ENCODE results near the gene SWSAP1. TPM values are rescaled to one million over a fixed set of nuclear protein-coding genes. Genes with fewer than 3 reads are reported as not detected.

SWSAP1 gene
- total RNA-seq, 1 experiment from 2014 or later: 2.4 TPM

- no peak for DNase-seq (ENCODE audit: low read depth)
Measured at GRCh38 chr19:11408591-11408990, 34.1 kb downstream of the SWSAP1 start.

- peak; percentile 82 for DNase-seq (ENCODE audit: low read depth)
Measured at GRCh38 chr19:11410682-11411081, 36.2 kb downstream of the SWSAP1 start.

DNA sequence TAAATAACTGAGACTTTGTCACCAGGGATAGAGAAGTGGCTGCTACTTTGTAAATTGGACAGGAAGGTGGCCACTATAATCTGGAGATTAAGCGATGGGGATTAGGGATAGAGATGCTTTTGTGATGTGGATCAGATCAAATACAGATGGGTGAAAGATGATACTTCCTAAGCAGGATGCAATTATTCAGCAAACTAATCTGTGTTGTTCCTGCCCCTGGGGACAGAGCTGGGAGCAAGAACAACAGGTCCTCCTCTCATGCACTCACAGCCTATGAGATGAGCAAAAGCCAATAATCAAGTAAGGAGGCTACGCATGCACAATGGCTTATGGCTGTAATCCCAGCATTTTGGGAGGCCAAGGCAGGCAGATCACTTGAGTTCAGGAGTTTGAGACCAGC is 40.1 kb downstream of the SWSAP1 start:
- DNase-seq (ENCODE audit: low read depth): no peak

- no peak for DNase-seq (ENCODE audit: low read depth)
Measured at GRCh38 chr19:11416346-11417052, 42.0 kb downstream of the SWSAP1 start.

GRCh38 chr19:11418094-11418548 is 43.7 kb downstream of the SWSAP1 start:
- no peak for DNase-seq (ENCODE audit: low read depth)

DNA sequence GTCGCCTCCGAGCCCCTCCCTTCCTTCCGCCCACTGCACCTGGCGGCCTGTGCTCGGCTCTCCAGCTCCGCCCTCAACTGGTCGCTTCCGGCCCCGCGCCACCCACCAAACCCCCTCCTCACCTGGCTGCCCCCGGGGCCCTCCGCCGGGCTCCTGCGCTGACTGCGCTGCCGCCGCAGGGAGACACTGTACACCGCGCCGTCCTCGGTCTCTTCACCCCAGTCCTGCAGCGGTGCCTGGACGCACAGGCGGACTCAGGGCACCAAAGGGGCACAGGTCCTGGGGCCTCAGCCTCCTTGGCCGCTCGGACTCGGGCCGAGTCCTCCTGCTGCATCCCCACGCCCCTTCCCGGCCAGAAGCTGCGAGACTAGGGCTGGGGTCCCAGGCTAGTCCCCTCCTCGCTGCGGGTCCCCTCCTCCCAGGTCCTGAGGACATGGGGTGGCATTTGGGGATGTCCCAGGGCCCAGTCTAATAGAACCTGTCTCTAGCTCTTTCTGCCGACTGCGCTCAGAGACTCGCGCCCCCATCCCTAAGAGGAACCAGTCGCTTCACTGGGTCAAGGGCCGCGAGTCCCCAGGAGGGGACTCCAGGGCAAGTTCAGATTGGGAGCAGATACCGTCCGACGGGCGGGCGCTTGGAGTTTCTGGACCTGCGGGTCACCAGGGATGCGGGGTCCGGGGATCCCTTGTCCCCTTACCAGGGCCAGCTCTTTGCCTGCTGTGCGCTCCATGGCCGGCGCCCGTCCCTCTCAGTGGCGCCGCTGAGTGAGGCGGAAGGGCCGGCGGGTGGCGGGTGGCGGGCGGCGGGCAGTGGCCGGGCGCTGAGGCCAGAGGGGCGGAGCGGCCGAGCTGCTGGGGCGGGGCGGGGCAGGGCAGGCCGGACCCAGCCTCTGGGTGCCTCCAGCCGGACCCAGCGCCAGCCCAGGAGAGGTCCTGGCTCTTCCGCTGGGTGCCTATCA is 44.4 kb downstream of the SWSAP1 start, which contains the start of gene RGL3:
Gene RGL3, minus strand, starts transcription at position 766 of the 958 bp plus-strand sequence. Its CDS starts 36 bp downstream, at position 730.
- DNase-seq (ENCODE audit: low read depth): peak; percentile 49

- peak; percentile 51 for DNase-seq (ENCODE audit: low read depth)
Measured at GRCh38 chr19:11420429-11421370, 46.2 kb downstream of the SWSAP1 start.

- peak; percentile 20 for DNase-seq (ENCODE audit: low read depth)
Measured at GRCh38 chr19:11421371-11422098, 47.1 kb downstream of the SWSAP1 start.

DNA sequence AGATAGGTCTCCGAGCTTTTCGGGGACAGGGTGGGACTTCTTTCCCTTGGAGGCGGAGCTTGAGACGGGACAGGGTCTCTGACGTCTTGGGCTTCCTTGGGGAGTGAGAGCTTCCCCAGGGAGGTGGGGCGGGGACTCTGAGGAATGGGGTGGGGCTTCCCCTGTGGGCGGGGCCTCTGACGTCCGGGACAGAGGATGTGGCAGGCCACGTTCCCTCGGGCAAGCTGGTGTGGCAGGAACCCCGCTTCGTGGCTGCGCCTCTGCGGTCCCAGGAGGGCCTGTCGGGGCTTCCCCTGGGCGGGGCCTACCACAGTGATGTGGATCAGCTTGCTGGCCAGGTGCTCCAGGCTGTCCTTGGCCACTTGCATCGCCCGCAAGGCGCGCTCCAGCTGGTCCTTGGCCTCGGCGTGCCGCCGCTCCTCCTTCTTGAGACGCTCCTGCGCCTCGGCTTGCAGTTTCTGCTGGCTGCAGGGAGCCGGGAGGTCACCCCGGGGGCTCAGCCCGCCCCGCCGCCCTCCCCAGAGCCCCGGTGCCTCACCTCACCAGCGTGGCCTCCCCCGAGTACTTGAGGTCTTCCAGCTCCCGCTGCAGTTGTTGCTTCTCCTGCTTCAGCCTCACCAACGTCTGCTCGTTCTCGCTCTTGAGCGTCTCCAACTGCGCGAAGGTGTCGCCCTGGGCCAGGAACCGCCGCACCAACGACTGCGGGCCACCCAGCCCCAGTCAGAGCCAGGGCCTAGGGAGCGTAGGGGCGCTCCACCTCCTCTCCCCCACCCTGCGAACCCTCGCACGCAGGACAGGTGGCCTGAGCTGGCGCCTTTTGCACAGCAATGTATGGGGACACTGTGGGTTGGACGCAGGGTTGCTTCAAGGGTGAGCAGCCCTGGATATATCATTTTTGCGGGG is 47.9 kb downstream of the SWSAP1 start:
- DNase-seq (ENCODE audit: low read depth): no peak

DNA sequence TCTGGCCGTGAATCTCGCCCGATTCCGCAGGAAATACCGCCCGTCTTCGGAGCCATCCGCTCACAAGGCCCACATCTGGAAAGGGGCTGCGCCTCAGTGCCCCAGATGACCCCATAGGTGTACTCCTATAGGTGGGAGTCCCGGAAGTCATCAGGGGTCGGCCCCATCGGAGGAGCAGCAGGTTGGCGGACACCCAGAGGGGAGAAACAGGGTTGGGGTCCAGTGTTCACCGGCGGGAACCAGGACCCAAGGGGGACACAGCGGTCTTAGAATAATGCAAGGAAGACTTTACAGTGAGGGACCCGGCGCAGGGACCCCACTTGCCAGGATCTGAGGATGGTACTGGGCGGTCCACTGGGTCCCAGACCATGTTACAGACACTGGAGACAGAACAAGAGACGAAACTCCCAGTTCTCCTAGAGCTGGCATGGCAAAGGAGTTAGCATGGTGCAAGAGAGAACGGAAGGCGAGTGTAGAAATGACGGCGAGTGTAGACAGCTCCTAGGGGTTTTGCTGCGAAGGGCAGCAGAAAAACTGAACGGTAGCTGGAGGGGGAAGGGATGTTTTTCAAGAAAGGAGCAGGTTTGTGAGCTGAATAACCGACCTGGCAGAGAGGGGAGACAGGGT is 48.8 kb downstream of the SWSAP1 start:
- DNase-seq (ENCODE audit: low read depth): no peak

- no peak for DNase-seq (ENCODE audit: low read depth)
Measured at GRCh38 chr19:11423791-11424181, 49.3 kb downstream of the SWSAP1 start.

Other genes with a start within 250 kb of the SWSAP1 start
- 55.4 and 64.4 TPM in 2 replicates for gene SPC24, start 218.9 kb upstream of the SWSAP1 start, total RNA-seq (2014; rRNA removed; shearing (Covaris generic))
- gene KANK2, start 177.1 kb upstream of the SWSAP1 start, total RNA-seq (2014; rRNA removed; shearing (Covaris generic)): 131 and 183 TPM in 2 replicates
- not detected in 2 replicates for gene ANGPTL8, start 135.0 kb upstream of the SWSAP1 start, total RNA-seq (2014; rRNA removed; shearing (Covaris generic))
- 1.8 and 13.0 TPM in 2 replicates for gene DOCK6, start 112.1 kb upstream of the SWSAP1 start, total RNA-seq (2014; rRNA removed; shearing (Covaris generic))
- gene TSPAN16, start 78.5 kb upstream of the SWSAP1 start, total RNA-seq (2014; rRNA removed; shearing (Covaris generic)): not detected in 2 replicates
- 0.17 and 0.74 TPM in 2 replicates for gene RAB3D, start 35.0 kb upstream of the SWSAP1 start, total RNA-seq (2014; rRNA removed; shearing (Covaris generic))
- 206 and 246 TPM in 2 replicates for gene TMEM205, start 28.4 kb upstream of the SWSAP1 start, total RNA-seq (2014; rRNA removed; shearing (Covaris generic))
- 4.7 and 7.9 TPM in 2 replicates for gene CCDC159, start 28.1 kb upstream of the SWSAP1 start, total RNA-seq (2014; rRNA removed; shearing (Covaris generic))
- gene PLPPR2, start 19.2 kb upstream of the SWSAP1 start, total RNA-seq (2014; rRNA removed; shearing (Covaris generic)): 27.9 and 31.6 TPM in 2 replicates
- 10.5 and 10.7 TPM in 2 replicates for gene EPOR, start 9.6 kb downstream of the SWSAP1 start, total RNA-seq (2014; rRNA removed; shearing (Covaris generic))
- gene RGL3, start 44.6 kb downstream of the SWSAP1 start, total RNA-seq (2014; rRNA removed; shearing (Covaris generic)): 2.5 and 3.7 TPM in 2 replicates
- 0.32 and 0.54 TPM in 2 replicates for gene ODAD3, start 60.5 kb downstream of the SWSAP1 start, total RNA-seq (2014; rRNA removed; shearing (Covaris generic))
- gene PRKCSH, start 61.0 kb downstream of the SWSAP1 start, total RNA-seq (2014; rRNA removed; shearing (Covaris generic)): 65.9 and 132 TPM in 2 replicates
- not detected in 2 replicates for gene ELAVL3, start 106.4 kb downstream of the SWSAP1 start, total RNA-seq (2014; rRNA removed; shearing (Covaris generic))
- gene ZNF653, start 131.2 kb downstream of the SWSAP1 start, total RNA-seq (2014; rRNA removed; shearing (Covaris generic)): 5.2 and 21.1 TPM in 2 replicates
- gene ECSIT, start 154.5 kb downstream of the SWSAP1 start, total RNA-seq (2014; rRNA removed; shearing (Covaris generic)): 29.5 and 43.3 TPM in 2 replicates
- 30.5 and 31.4 TPM in 2 replicates for gene CNN1, start 164.2 kb downstream of the SWSAP1 start, total RNA-seq (2014; rRNA removed; shearing (Covaris generic))
- 84.6 and 136 TPM in 2 replicates for gene ELOF1, start 184.6 kb downstream of the SWSAP1 start, total RNA-seq (2014; rRNA removed; shearing (Covaris generic))
- 0.39 and 0.76 TPM in 2 replicates for gene ACP5, start 203.0 kb downstream of the SWSAP1 start, total RNA-seq (2014; rRNA removed; shearing (Covaris generic))
- gene ZNF627, start 222.8 kb downstream of the SWSAP1 start, total RNA-seq (2014; rRNA removed; shearing (Covaris generic)): 10.6 and 22.6 TPM in 2 replicates